Measurements from ENCODE around the gene TMEM132C.

Gene TMEM132C

GRCh38 chr12:128619263-128619662, 352.3 kb downstream of the TMEM132C start:
- DNase-seq = no peak

DNA sequence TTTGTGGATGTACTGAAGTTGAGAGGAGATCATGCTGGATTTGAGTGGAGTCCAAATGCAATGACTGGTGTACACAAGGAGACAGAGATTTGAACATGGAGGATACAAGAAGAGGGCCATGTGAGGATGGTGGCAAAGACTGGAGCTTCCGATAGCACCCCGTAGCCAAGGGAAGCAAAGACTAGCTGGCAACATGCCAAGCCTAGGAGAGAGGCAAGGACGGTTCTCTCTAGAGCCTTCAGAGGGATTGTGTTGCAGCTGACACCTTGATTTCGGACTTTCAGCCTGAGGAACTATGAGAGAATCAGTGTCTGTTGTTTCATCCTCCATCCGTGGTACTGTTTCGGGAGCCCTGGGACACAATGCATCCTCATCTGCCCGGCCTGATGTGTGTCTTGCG, 354.3 kb downstream of the TMEM132C start:
- DNase-seq = no peak

DNA sequence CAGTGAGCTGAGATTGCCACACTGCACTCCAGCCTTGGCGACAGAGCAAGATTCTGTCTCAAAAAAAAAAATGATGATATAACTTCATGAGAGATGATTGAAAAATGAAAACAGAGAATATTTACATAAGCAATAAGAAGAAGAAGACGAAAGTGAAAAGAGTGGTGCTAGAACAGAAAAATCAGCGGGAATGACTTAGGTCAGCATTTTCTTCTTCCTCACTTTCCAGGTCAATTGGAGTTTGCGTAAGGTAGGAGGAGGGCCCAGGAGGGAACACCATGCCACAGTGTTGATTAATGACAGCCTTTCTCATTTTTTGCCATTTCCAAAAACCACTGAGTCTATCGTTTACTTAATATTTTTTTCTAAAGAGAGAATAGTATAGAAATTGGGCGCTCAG, 356.8 kb downstream of the TMEM132C start:
- no peak for DNase-seq

DNA sequence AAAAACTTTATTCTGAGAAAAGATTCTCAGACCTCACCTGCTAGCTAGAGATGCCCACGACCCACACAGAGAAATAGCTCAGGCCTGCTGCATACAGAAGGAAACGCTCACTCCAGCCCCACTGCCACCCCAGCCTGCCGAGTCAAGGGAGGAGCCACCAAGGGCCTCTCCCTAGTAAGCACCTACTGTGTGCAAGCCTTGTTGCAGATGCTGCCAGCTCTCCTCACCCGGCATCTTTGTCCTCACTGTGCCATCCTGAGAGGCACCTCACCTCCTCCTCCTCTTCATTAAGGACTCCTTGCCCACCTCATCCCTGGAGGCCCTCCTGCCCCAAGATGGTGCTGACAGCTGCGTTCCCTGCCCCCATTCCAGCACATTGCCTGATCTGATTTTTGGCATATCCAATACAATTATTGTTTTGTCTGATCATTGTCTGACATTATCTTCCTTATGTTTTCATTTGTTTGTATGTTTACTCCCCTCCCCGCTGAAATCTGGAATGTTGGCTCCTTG, 359.9 kb downstream of the TMEM132C start:
- no peak for DNase-seq

DNA sequence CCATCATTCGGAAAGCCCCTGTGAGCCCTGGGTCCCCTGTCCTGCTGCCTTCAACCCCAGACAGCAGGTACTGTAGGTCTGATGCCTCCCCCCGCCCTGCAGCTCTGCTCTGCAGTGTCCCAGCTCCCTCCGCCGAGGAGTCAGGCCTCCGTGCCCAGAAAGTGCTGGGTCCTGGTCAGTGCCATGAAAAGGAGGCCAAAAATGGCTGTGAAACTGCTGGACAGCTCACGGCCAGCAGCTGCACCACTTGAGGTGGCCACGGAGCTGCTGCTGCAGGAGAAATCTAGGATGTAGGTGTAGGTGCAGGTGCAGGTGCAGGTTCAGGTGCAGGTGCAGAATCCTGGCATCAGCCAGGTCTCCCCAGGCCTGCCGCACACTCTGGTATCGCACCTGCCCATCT, 360.7 kb downstream of the TMEM132C start:
- no peak for DNase-seq

- DNase-seq = no peak
These were observed 363.0 kb downstream of the TMEM132C start for GRCh38 chr12:128629979-128630378.

- peak; percentile 24 for DNase-seq
These were observed 371.0 kb downstream of the TMEM132C start for GRCh38 chr12:128637642-128638606.

DNA sequence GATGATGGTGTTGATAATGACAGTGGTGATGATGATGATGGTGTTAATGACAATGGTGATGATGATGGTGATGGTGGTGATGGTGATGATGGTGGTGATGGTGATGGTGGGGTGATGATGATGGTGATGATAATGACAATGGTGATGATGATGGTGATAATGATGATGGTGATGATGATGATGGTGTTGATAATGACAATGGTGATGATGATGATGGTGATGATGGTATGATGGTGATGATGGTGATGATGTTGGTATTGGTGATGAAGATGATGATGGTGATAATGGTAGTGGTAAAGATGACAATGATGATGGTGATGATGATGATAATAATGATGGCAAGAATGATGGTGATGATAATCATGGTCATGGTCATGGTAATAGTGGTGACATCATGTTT, 372.1 kb downstream of the TMEM132C start:
- no peak for DNase-seq

DNA sequence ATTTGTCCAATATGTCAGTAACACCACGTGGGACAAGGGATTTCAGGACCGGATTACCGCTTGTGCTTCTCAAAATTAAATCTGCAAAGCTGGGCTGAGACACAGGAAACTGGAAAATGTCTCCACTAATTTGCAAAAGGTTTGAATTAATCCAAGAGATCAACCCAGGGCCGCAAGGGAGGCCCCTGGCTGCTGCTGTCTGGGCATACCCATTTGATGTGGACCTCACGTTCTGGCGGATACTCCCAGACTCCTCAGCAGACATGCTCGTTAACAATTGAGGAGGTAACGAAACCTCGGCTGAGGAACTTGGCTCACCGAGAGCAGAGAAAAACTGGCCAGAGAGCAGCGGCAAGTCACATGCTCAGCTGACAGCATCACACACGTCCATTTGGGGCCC, 376.2 kb downstream of the TMEM132C start:
- no peak for DNase-seq

DNA sequence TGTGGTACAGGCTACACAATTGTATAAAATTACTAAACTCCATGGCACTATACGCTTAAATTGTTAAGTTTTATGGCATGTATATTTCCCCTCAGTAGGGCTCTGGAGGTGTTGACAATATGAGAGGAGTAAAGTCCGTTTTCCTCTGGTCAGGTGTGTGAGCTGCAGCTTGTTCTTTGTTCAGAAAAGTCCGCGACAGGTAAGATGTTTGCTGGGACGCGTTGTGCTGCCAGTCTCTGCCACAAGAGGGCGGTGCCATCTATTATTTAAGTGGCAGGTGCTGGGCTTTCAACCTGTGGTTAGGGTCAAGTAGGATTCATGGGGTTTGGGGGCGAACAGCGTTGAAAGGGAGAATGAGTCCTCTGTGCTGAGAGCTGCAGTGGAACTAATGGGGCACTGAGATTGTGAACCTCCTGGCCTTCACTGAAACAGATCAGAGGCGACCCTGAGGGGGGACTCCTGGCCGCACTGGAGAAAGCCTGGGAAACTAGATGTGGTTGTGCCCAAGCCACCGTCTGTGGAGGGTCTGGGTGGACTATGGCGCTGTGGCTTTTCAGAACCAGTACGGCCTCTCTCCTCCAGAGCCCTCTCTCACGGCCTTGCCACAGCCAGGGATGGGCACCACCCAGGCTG, 377.8 kb downstream of the TMEM132C start:
- no peak for DNase-seq

DNA sequence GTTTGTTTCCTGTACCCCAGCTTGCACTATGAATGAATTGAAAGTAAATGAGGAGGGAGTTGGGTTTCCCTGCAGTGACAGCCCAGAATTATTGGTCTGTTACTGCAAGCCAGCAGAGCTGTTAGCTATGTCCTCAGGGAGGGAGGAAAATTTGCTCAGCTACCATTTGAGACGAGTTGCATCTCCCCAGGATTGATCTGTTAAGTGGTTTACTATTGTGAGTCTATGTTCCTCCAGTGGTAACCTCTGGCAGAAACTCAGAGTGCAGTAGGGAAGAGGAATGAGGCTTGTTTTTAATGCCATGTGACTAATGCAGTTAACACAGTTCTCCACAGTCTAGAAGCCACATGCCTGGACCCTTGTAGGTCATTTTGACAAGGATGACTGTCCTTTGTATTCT, 382.9 kb downstream of the TMEM132C start:
- no peak for DNase-seq

GRCh38 chr12:128652136-128652751, 385.3 kb downstream of the TMEM132C start:
- no peak for DNase-seq

GRCh38 chr12:128654468-128654867, 387.5 kb downstream of the TMEM132C start:
- no peak for DNase-seq

- DNase-seq = no peak
These were observed 390.4 kb downstream of the TMEM132C start for GRCh38 chr12:128657378-128657777.

GRCh38 chr12:128660532-128661225, 393.7 kb downstream of the TMEM132C start:
- DNase-seq = peak; percentile 32

DNA sequence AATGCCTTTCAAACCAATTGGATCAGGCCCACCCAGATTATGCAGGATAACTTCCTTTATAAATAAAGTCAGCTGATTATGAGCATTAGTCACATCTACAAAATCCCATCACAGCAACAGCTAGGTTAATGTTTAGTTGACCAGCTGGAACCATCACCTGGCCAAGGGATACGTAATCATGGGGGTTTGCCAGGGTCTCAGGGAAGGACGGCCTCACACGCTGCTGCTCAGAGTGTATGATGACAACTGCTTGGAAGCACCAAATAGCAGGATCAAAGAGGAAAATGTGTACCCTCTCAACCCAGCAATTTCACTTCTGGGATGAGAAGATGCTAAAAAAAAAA, 394.2 kb downstream of the TMEM132C start:
- DNase-seq = peak; percentile 79

DNA sequence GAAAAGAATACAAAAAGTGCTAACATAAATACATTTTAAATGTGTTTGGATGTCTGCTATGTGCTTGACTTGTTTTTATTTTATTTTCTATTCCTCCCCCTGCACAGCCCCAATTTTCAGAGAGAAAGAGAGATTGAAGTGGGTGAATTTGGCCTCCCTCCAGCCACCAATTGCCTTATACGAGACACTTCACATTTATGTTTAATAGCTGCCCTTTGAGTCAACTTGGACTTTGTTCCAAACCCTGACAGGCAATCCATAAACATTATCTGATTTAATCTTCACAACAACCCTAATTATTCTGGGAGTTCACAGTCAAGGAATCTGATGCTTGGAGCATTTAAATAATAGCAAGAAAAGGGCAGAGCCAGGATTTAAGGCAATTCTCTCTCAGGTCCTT, 395.1 kb downstream of the TMEM132C start:
- DNase-seq = peak; percentile 67

DNA sequence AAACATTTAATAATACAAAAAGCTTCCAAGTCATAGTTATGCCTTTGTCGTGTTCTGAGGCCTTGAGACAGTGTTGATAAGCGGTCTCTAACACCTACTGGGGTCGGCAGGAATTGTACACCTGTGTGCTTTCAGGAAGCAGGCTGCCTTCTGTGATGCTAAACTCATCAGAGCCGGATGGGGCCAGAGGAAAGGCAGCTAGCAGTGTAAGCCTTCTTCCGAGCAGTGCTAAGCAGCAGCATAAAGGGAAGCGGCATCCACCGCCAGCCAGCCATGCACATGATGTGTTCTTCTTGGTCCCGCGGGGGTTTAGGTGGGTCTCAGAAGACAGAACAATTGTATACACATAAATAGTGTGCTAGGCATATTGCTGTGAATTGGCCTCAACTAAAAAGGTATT, 397.5 kb downstream of the TMEM132C start:
- DNase-seq = no peak

GRCh38 chr12:128667193-128667592, 400.2 kb downstream of the TMEM132C start:
- DNase-seq = no peak

- no peak for DNase-seq
These were observed 404.6 kb downstream of the TMEM132C start for GRCh38 chr12:128671528-128672042.

DNA sequence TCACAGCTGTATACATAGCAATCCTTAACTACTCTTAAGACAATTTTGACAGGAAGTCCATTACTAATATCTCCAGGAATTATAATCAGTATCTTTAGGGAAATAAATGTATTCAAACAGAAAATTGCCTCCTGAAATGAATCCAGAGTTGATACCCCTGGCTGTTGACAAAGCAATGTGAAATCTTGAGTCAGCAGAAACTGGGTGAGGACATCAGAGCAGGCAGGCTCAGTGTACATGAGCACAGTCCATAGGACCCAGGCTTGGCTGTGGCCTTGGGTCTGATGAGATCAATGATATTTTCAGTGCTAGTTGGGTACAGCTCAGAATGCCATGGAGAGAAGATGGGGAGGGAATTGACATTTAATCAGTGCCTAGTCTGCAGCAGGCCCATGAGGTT, 405.5 kb downstream of the TMEM132C start:
- no peak for DNase-seq

DNA sequence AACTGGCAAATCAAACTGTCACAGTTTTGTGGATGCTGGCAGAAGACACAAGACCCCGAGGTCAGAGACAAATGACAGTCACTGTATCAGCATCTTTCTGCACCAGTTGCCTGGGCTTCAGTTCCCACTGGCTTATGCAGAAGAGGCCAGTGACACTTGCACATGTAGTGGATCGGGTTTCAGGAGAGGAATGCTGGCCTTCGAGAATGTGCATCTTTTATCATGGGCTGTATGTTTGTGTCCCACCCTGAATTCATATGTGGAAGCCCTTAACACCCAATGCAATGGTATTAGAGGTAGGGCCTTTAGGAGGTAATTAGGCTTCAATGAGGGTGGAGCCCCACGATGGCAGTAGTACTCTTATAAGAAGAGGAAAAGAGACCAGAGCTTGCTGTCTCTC, 405.9 kb downstream of the TMEM132C start:
- DNase-seq = no peak

DNA sequence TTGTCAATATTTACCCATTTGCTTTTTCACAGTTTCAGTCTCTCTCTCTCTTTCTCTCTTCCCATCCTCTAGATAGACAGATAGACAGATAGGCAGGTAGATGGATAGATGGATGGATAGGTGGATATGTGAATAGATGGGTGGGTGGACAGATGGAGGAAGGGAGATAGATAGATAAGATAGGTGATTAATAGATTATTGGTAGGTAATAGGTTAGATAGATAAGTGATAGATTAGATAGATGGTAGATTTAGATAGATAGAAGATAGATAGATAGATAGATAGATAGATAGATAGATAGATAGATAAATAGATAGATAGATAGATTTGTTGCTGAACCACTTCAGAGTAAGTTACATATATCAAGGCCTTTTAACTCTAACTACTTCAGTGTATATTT, 408.6 kb downstream of the TMEM132C start:
- no peak for DNase-seq

Data from NCI-H2029 (cell line).